OCI-LY3 (cell line): ENCODE results near the gene MRTFA.
A peak's percentile ranks its signal among the peaks of the same experiment; 100 is the strongest.

Experiments
- H2AFZ ChIP-seq: fragments of 200-600, 300-600 bp; shearing (Covaris generic); 2 replicates; pipeline ENCODE4 v1.6.0; 2014; ENCODE audit warnings: antibody characterized with exemption, low read depth, low read length
- H3K27ac ChIP-seq: fragments of 200-600, 300-600 bp; sonication (generic); 2 replicates; pipeline ENCODE4 v1.5.1; 2014; ENCODE audit warnings: mild to moderate bottlenecking, low read length, moderate library complexity, mixed read lengths
- H3K27me3 ChIP-seq: fragments of 200-600, 300-600 bp; sonication (generic); 2 replicates; pipeline ENCODE4 v1.6.1; 2014; ENCODE audit warnings: low read depth, low read length, mixed read lengths
- H3K36me3 ChIP-seq: fragments of 200-600, 300-600 bp; sonication (generic); replicated peaks from 2 replicates; pipeline ENCODE3; 2014; ENCODE audit warnings: low read depth, low read length, mixed read lengths
- H3K4me1 ChIP-seq: fragments of 300-600, 200-600 bp; sonication (generic); 2 replicates; pipeline ENCODE4 v1.6.1; 2014; ENCODE audit warnings: low read length, mixed read lengths
- H3K4me2 ChIP-seq: fragments of 200-600, 300-600 bp; sonication (generic); 2 replicates; pipeline ENCODE4 v1.6.1; 2014; ENCODE audit warnings: low read length, mixed read lengths
- H3K4me3 ChIP-seq: fragments of 300-600, 200-600 bp; sonication (generic); 2 replicates; pipeline ENCODE4 v1.5.1; 2014; ENCODE audit warnings: antibody characterized with exemption, mild to moderate bottlenecking, low read length, moderate library complexity
- H3K79me2 ChIP-seq: fragments of 300-600, 200-600 bp; shearing (Covaris generic); 2 replicates; pipeline ENCODE4 v1.6.1; 2014; ENCODE audit warnings: mild to moderate bottlenecking, low read length, mixed read lengths
- H3K9ac ChIP-seq: fragments of 300-600, 200-600 bp; shearing (Covaris generic); 2 replicates; pipeline ENCODE4 v1.6.0; 2014; ENCODE audit warnings: mild to moderate bottlenecking, low read length, moderate library complexity
- H3K9me3 ChIP-seq: fragments of 200-600, 300-600 bp; shearing (Covaris generic); 2 replicates; pipeline ENCODE4 v1.6.1; 2014; ENCODE audit warnings: low read length, mixed read lengths; ENCODE audit not compliant: insufficient read depth
- H4K20me1 ChIP-seq: fragments of 200-600, 300-600 bp; sonication (generic); 2 replicates; pipeline ENCODE4 v1.6.1; 2016; ENCODE audit warnings: low read length, mixed read lengths; ENCODE audit not compliant: insufficient read depth
- CTCF ChIP-seq: fragments of 200-600, 300-600 bp; sonication (generic); IDR thresholded peaks from 2 replicates; pipeline ENCODE4 v1.5.1; 2014; ENCODE audit warnings: antibody characterized with exemption, low read length, low read depth
- EZH2phosphoT487 ChIP-seq: fragments of 200-600 bp; shearing (Covaris generic); IDR thresholded peaks from 2 replicates; pipeline ENCODE4 v1.6.1; 2018; ENCODE audit warnings: antibody characterized with exemption, mixed run types, low read depth

The MRTFA gene

GRCh38 chr22:40415531-40416266 lies 220.8 kb downstream of the MRTFA start:
- Histone ChIP-seq H3K79me2 (no peaks in the 10 kb centered on the region), H4K20me1 (no peaks in the 10 kb centered on the region), H3K36me3 (peaks cover 45% of the 10 kb centered on the region), H3K9me3 (no peaks in the 10 kb centered on the region), H3K27ac (peak overlapping the region; percentile 6; the same call in 1 of the 2 replicates), H2AFZ (no peak overlapping the region), H3K9ac (peak overlapping the region; percentile 8; the same call in 1 of the 2 replicates), H3K27me3 (no peaks in the 10 kb centered on the region), H3K4me2 (peak overlapping the region; percentile 44), H3K4me1 (peaks cover 47% of the 10 kb centered on the region), H3K4me3 (0 out of 2 replicates have a peak overlapping the region, but pooled peaks have one; percentile 2)
- no peak for TF ChIP-seq CTCF
- no peak for TF ChIP-seq EZH2phosphoT487

- Histone ChIP-seq H3K36me3 (peaks cover 48% of the 10 kb centered on the region), H3K27ac (peak overlapping the region; percentile 6)
Observed at GRCh38 chr22:40414838-40415505, 221.5 kb downstream of the MRTFA start.

GRCh38 chr22:40414311-40414710 lies 222.2 kb downstream of the MRTFA start:
- peak overlapping the region; percentile 25 for H3K27ac ChIP-seq
- H3K79me2 ChIP-seq: no peaks in the 10 kb centered on the region
- H2AFZ ChIP-seq: no peak overlapping the region
- H3K4me2 ChIP-seq: peak overlapping the region; percentile 44
- peaks cover 47% of the 10 kb centered on the region for H3K4me1 ChIP-seq
- H3K4me3 ChIP-seq: no peak overlapping the region
- peaks cover 48% of the 10 kb centered on the region for H3K36me3 ChIP-seq
- no peaks in the 10 kb centered on the region for H3K27me3 ChIP-seq
- H3K9me3 ChIP-seq: no peaks in the 10 kb centered on the region
- H3K9ac ChIP-seq: peak overlapping the region; percentile 19; the same call in 1 of the 2 replicates
- TF ChIP-seq EZH2phosphoT487 (no peak), CTCF (no peak)
- no peaks in the 10 kb centered on the region for H4K20me1 ChIP-seq

More at GRCh38 chr22:40414838-40415505, 221.5 kb downstream of the MRTFA start:
- no peaks in the 10 kb centered on the region for H3K9me3 ChIP-seq
- H2AFZ ChIP-seq: no peak overlapping the region
- H4K20me1 ChIP-seq: no peaks in the 10 kb centered on the region
- H3K9ac ChIP-seq: peak overlapping the region; percentile 8; the same call in 1 of the 2 replicates
- TF ChIP-seq EZH2phosphoT487 (no peak), CTCF (no peak)
- 0 out of 2 replicates have a peak overlapping the region, but pooled peaks have one; percentile 2 for H3K4me3 ChIP-seq
- peaks cover 47% of the 10 kb centered on the region for H3K4me1 ChIP-seq
- peak overlapping the region; percentile 44 for H3K4me2 ChIP-seq
- no peaks in the 10 kb centered on the region for H3K27me3 ChIP-seq
- H3K79me2 ChIP-seq: no peaks in the 10 kb centered on the region

- Histone ChIP-seq H3K27me3 (no peaks in the 10 kb centered on the region), H3K9ac (no peak overlapping the region), H2AFZ (no peak overlapping the region), H3K9me3 (no peaks in the 10 kb centered on the region), H3K79me2 (no peaks in the 10 kb centered on the region), H3K36me3 (peaks cover 44% of the 10 kb centered on the region), H3K4me3 (no peak overlapping the region), H3K4me2 (peak overlapping the region; percentile 44), H3K27ac (peak overlapping the region; percentile 73; the same call in 1 of the 2 replicates), H4K20me1 (no peaks in the 10 kb centered on the region), H3K4me1 (peaks cover 47% of the 10 kb centered on the region)
- TF ChIP-seq CTCF (no peak), EZH2phosphoT487 (no peak)
Observed at GRCh38 chr22:40413873-40414272, 222.6 kb downstream of the MRTFA start.
